ENCODE results near the gene TROAP. TPM values are rescaled to one million over a fixed set of nuclear protein-coding genes. Genes with fewer than 3 reads are reported as not detected.

Gene TROAP
- total and polyA plus RNA-seq, 9 donors, result 6.9 to 18.2 (median 12.1) TPM

GRCh38 chr12:49342066-49342913 lies 19.2 kb downstream of the TROAP start:
- H3K36me3 ChIP-seq (ENCODE audit: control insufficient read depth, insufficient read depth, low read length), result no peaks in the 10 kb centered on the region
- H3K9me3 ChIP-seq (replicated peaks; ENCODE audit: control insufficient read depth, low read depth, low read length), result no peaks in the 10 kb centered on the region
- H3K4me1 ChIP-seq (ENCODE audit: control insufficient read depth, insufficient read depth, low read length), result peaks cover 58% of the 10 kb centered on the region
- no peak overlapping the region for H3K27ac ChIP-seq (ENCODE audit: low read length)
- under 1% methylated on average over 55 of the region's 58 CpGs for WGBS (ENCODE audit: insufficient coverage)
- peak overlapping the region; percentile 24 for H3K4me3 ChIP-seq (ENCODE audit: low read length)
- H3K27me3 ChIP-seq (ENCODE audit: control insufficient read depth, insufficient read depth, low read length), result peaks cover 99% of the 10 kb centered on the region
- DNase-seq, result peak; percentile 79

GRCh38 chr12:49342914-49343731 lies 20.1 kb downstream of the TROAP start:
- WGBS (ENCODE audit: insufficient coverage), result 1% methylated on average over 22 of the region's 33 CpGs
- DNase-seq, result peak; percentile 56
- Histone ChIP-seq H3K9me3 (replicated peaks; ENCODE audit: control insufficient read depth, low read depth, low read length) (no peaks in the 10 kb centered on the region), H3K4me3 (ENCODE audit: low read length) (no peak overlapping the region), H3K4me1 (ENCODE audit: control insufficient read depth, insufficient read depth, low read length) (peaks cover 59% of the 10 kb centered on the region), H3K27ac (ENCODE audit: low read length) (no peak overlapping the region), H3K36me3 (ENCODE audit: control insufficient read depth, insufficient read depth, low read length) (no peaks in the 10 kb centered on the region), H3K27me3 (ENCODE audit: control insufficient read depth, insufficient read depth, low read length) (peaks cover 99% of the 10 kb centered on the region)

GRCh38 chr12:49344486-49345050 lies 21.5 kb downstream of the TROAP start:
- no peak for DNase-seq
- no peak overlapping the region for H3K4me3 ChIP-seq (ENCODE audit: low read length)
- no peaks in the 10 kb centered on the region for H3K36me3 ChIP-seq (ENCODE audit: control insufficient read depth, insufficient read depth, low read length)
- no peaks in the 10 kb centered on the region for H3K9me3 ChIP-seq (replicated peaks; ENCODE audit: control insufficient read depth, low read depth, low read length)
- H3K27ac ChIP-seq (ENCODE audit: low read length), result no peak overlapping the region
- peaks cover 99% of the 10 kb centered on the region for H3K27me3 ChIP-seq (ENCODE audit: control insufficient read depth, insufficient read depth, low read length)
- WGBS (ENCODE audit: insufficient coverage), result 13% methylated on average over 7 of the region's 15 CpGs
- peaks cover 57% of the 10 kb centered on the region for H3K4me1 ChIP-seq (ENCODE audit: control insufficient read depth, insufficient read depth, low read length)

GRCh38 chr12:49345051-49345824 lies 22.2 kb downstream of the TROAP start:
- no peak for DNase-seq
- peaks cover 95% of the 10 kb centered on the region for H3K27me3 ChIP-seq (ENCODE audit: control insufficient read depth, insufficient read depth, low read length)
- under 1% methylated on average over 51 of the region's 70 CpGs for WGBS (ENCODE audit: insufficient coverage)
- H3K4me1 ChIP-seq (ENCODE audit: control insufficient read depth, insufficient read depth, low read length), result peaks cover 52% of the 10 kb centered on the region
- no peak overlapping the region for H3K27ac ChIP-seq (ENCODE audit: low read length)
- no peaks in the 10 kb centered on the region for H3K9me3 ChIP-seq (replicated peaks; ENCODE audit: control insufficient read depth, low read depth, low read length)
- no peaks in the 10 kb centered on the region for H3K36me3 ChIP-seq (ENCODE audit: control insufficient read depth, insufficient read depth, low read length)
- H3K4me3 ChIP-seq (ENCODE audit: low read length), result peak overlapping the region; percentile 23

GRCh38 chr12:49345825-49346658 lies 23.0 kb downstream of the TROAP start:
- under 1% methylated on average over 57 of the region's 61 CpGs for WGBS (ENCODE audit: insufficient coverage)
- no peaks in the 10 kb centered on the region for H3K36me3 ChIP-seq (ENCODE audit: control insufficient read depth, insufficient read depth, low read length)
- H3K27ac ChIP-seq (ENCODE audit: low read length), result no peak overlapping the region
- H3K9me3 ChIP-seq (replicated peaks; ENCODE audit: control insufficient read depth, low read depth, low read length), result no peaks in the 10 kb centered on the region
- H3K4me3 ChIP-seq (ENCODE audit: low read length), result peak overlapping the region; percentile 27
- H3K27me3 ChIP-seq (ENCODE audit: control insufficient read depth, insufficient read depth, low read length), result peaks cover 90% of the 10 kb centered on the region
- DNase-seq, result no peak
- H3K4me1 ChIP-seq (ENCODE audit: control insufficient read depth, insufficient read depth, low read length), result peaks cover 52% of the 10 kb centered on the region

GRCh38 chr12:49346659-49347310 lies 23.7 kb downstream of the TROAP start, which contains the start of gene DNAJC22:
TSS of gene DNAJC22 (plus strand) at chr12:49346888. CDS start at chr12:49348873, 1,985 bp downstream.
- Histone ChIP-seq H3K4me3 (ENCODE audit: low read length) (peak within 1 kb of the TSS; percentile 27), H3K27me3 (ENCODE audit: control insufficient read depth, insufficient read depth, low read length) (peaks cover 87% of the 10 kb centered on the region), H3K36me3 (ENCODE audit: control insufficient read depth, insufficient read depth, low read length) (no peaks in the 10 kb centered on the region), H3K27ac (ENCODE audit: low read length) (no peak within 1 kb of the TSS), H3K4me1 (ENCODE audit: control insufficient read depth, insufficient read depth, low read length) (peaks cover 50% of the 10 kb centered on the region), H3K9me3 (replicated peaks; ENCODE audit: control insufficient read depth, low read depth, low read length) (no peaks in the 10 kb centered on the region)
- 1% methylated on average over 43 of the region's 47 CpGs for WGBS (ENCODE audit: insufficient coverage)
- DNase-seq, result no peak

- Histone ChIP-seq H3K27ac (ENCODE audit: low read length) (no peak overlapping the region), H3K4me1 (ENCODE audit: control insufficient read depth, insufficient read depth, low read length) (peaks cover 42% of the 10 kb centered on the region), H3K9me3 (replicated peaks; ENCODE audit: control insufficient read depth, low read depth, low read length) (no peaks in the 10 kb centered on the region), H3K36me3 (ENCODE audit: control insufficient read depth, insufficient read depth, low read length) (no peaks in the 10 kb centered on the region), H3K27me3 (ENCODE audit: control insufficient read depth, insufficient read depth, low read length) (peaks cover 83% of the 10 kb centered on the region), H3K4me3 (ENCODE audit: low read length) (no peak overlapping the region)
- 9% methylated on average over 28 of the region's 37 CpGs for WGBS (ENCODE audit: insufficient coverage)
- DNase-seq, result peak; percentile 70
These were observed 24.5 kb downstream of the TROAP start for GRCh38 chr12:49347311-49348193.

- H3K4me1 ChIP-seq (ENCODE audit: control insufficient read depth, insufficient read depth, low read length), result peaks cover 30% of the 10 kb centered on the region
- peaks cover 77% of the 10 kb centered on the region for H3K27me3 ChIP-seq (ENCODE audit: control insufficient read depth, insufficient read depth, low read length)
- no peak overlapping the region for H3K4me3 ChIP-seq (ENCODE audit: low read length)
- WGBS (ENCODE audit: insufficient coverage), result 85% methylated on average over 4 of the region's 5 CpGs
- no peak for DNase-seq
- no peak overlapping the region for H3K27ac ChIP-seq (ENCODE audit: low read length)
- no peaks in the 10 kb centered on the region for H3K36me3 ChIP-seq (ENCODE audit: control insufficient read depth, insufficient read depth, low read length)
- no peaks in the 10 kb centered on the region for H3K9me3 ChIP-seq (replicated peaks; ENCODE audit: control insufficient read depth, low read depth, low read length)
These were observed 25.7 kb downstream of the TROAP start for GRCh38 chr12:49348781-49349180.
